H9 (cell line): ENCODE results near the gene FOXO6. TPM values are rescaled to one million over a fixed set of nuclear protein-coding genes. Genes with fewer than 3 reads are reported as not detected.

Experiments
- DNase-seq: peaks from one replicate; pipeline ENCODE4 v3.0.0-alpha.2; 2017
- H2AFZ ChIP-seq: one replicate; pipeline ENCODE4 v1.6.1; 2013; ENCODE audit warnings: mild to moderate bottlenecking, low read length, control low read depth, moderate library complexity
- H2AK5ac ChIP-seq: 2 replicates; pipeline ENCODE4 v1.6.1; 2013; ENCODE audit warnings: low read length, control low read depth, mixed read lengths; ENCODE audit not compliant: insufficient read length
- H2BK120ac ChIP-seq: one replicate; pipeline ENCODE4 v1.6.1; 2013; ENCODE audit warnings: low read depth, mild to moderate bottlenecking, low read length, control low read depth, inconsistent platforms; ENCODE audit not compliant: poor library complexity, severe bottlenecking
- H2BK12ac ChIP-seq: 2 replicates; pipeline ENCODE4 v1.6.1; 2013; ENCODE audit warnings: low read length, control low read depth, mixed read lengths, low read depth; ENCODE audit not compliant: insufficient read length
- H2BK15ac ChIP-seq: 2 replicates; pipeline ENCODE4 v1.6.1; 2013; ENCODE audit warnings: low read depth, low read length, control low read depth
- H2BK20ac ChIP-seq: one replicate; pipeline ENCODE4 v1.6.1; 2013; ENCODE audit warnings: low read depth, mild to moderate bottlenecking, low read length, control low read depth, inconsistent platforms; ENCODE audit not compliant: poor library complexity, severe bottlenecking
- H2BK5ac ChIP-seq: 2 replicates; pipeline ENCODE4 v1.6.1; 2013; ENCODE audit warnings: low read length, control low read depth, mixed read lengths; ENCODE audit not compliant: insufficient read length
- H3K14ac ChIP-seq: 2 replicates; pipeline ENCODE4 v1.6.1; 2013; ENCODE audit warnings: low read length, control low read depth; ENCODE audit not compliant: insufficient read depth
- H3K18ac ChIP-seq: 2 replicates; pipeline ENCODE4 v1.6.1; 2013; ENCODE audit warnings: low read depth, mild to moderate bottlenecking, mixed read lengths, low read length, control low read depth; ENCODE audit not compliant: insufficient read length
- H3K23ac ChIP-seq: 2 replicates; pipeline ENCODE4 v1.6.1; 2013; ENCODE audit warnings: low read length, control low read depth, mixed read lengths, low read depth; ENCODE audit not compliant: insufficient read length
- H3K23me2 ChIP-seq: 2 replicates; pipeline ENCODE4 v1.6.1; 2013; ENCODE audit warnings: low read depth, mild to moderate bottlenecking, mixed read lengths, low read length, control low read depth; ENCODE audit not compliant: insufficient read length, poor library complexity, severe bottlenecking
- H3K27ac ChIP-seq: 2 replicates; pipeline ENCODE4 v1.5.1; 2013; ENCODE audit warnings: low read length, control low read depth, mixed read lengths, low read depth; ENCODE audit not compliant: insufficient read length
- H3K27me3 ChIP-seq: 2 replicates; pipeline ENCODE4 v1.6.1; 2013; ENCODE audit warnings: low read length, control low read depth, inconsistent platforms; ENCODE audit not compliant: insufficient read depth
- H3K4ac ChIP-seq: 2 replicates; pipeline ENCODE4 v1.6.1; 2013; ENCODE audit warnings: low read depth, mild to moderate bottlenecking, control low read depth, inconsistent platforms, low read length, moderate library complexity
- H3K4me1 ChIP-seq: 2 replicates; pipeline ENCODE4 v1.6.1; 2013; ENCODE audit warnings: low read length, control low read depth, inconsistent platforms; ENCODE audit not compliant: insufficient read depth
- H3K4me2 ChIP-seq: 2 replicates; pipeline ENCODE4 v1.6.1; 2013; ENCODE audit warnings: low read length, control low read depth, mixed read lengths; ENCODE audit not compliant: insufficient read length, insufficient read depth
- H3K56ac ChIP-seq: 2 replicates; pipeline ENCODE4 v1.6.1; 2013; ENCODE audit warnings: low read depth, mild to moderate bottlenecking, mixed read lengths, low read length, control low read depth; ENCODE audit not compliant: insufficient read length
- H3K79me1 ChIP-seq: 2 replicates; pipeline ENCODE4 v1.6.1; 2013; ENCODE audit warnings: low read depth, mild to moderate bottlenecking, moderate library complexity, low read length, control low read depth, inconsistent platforms; ENCODE audit not compliant: insufficient read depth, poor library complexity, severe bottlenecking
- H3K79me2 ChIP-seq: 2 replicates; pipeline ENCODE4 v1.6.1; 2013; ENCODE audit warnings: low read length, control low read depth, inconsistent platforms; ENCODE audit not compliant: insufficient read depth
- H3K9ac ChIP-seq: 2 replicates; pipeline ENCODE4 v1.6.1; 2013; ENCODE audit warnings: low read length, control low read depth, mixed read lengths; ENCODE audit not compliant: insufficient read length; ENCODE audit errors: extremely low read depth
- H3K9me3 ChIP-seq: one replicate; pipeline ENCODE4 v1.6.1; 2013; ENCODE audit warnings: low read depth, low read length, inconsistent platforms; ENCODE audit not compliant: control insufficient read depth
- H3T11ph ChIP-seq: one replicate; pipeline ENCODE4 v1.6.1; 2013; ENCODE audit warnings: mild to moderate bottlenecking, low read length, control low read depth, inconsistent platforms
- H4K20me1 ChIP-seq: one replicate; pipeline ENCODE4 v1.6.1; 2013; ENCODE audit not compliant: control insufficient read depth, insufficient read length, insufficient read depth
- H4K5ac ChIP-seq: 2 replicates; pipeline ENCODE4 v1.6.1; 2013; ENCODE audit warnings: low read depth, mild to moderate bottlenecking, mixed read lengths, low read length, control low read depth; ENCODE audit not compliant: insufficient read length
- H4K8ac ChIP-seq: replicated peaks from 2 replicates; pipeline ENCODE4 v1.6.1; 2013; ENCODE audit warnings: low read length, control low read depth, mixed read lengths, low read depth; ENCODE audit not compliant: insufficient read length
- H4K91ac ChIP-seq: 2 replicates; pipeline ENCODE4 v1.6.1; 2013; ENCODE audit warnings: low read depth, mild to moderate bottlenecking, moderate library complexity, mixed read lengths, low read length, control low read depth; ENCODE audit not compliant: insufficient read length
- H3K27ac Mint-ChIP-seq, 3 experiments: 2 replicates in 2 of 3; 3 replicates in 1 of 3; pipeline ENCODE4 v1.8.0; 2020 to 2021; ENCODE audit warnings: mixed read lengths in 3 of 3, mild to moderate bottlenecking in 1 of 3, moderate library complexity in 1 of 3
- H3K27me3 Mint-ChIP-seq: 2 replicates; pipeline ENCODE4 v1.8.0; 2021; ENCODE audit warnings: low read depth, mild to moderate bottlenecking, moderate library complexity, mixed read lengths
- H3K36me3 Mint-ChIP-seq, 3 experiments: 2 replicates in 2 of 3; 3 replicates in 1 of 3; pipeline ENCODE4 v1.8.0; 2020 to 2021; ENCODE audit warnings: low read depth in 3 of 3, mixed read lengths in 3 of 3; ENCODE audit not compliant: insufficient read depth in 1 of 3
- H3K4me1 Mint-ChIP-seq, 2 experiments: 2 replicates each; pipeline ENCODE4 v1.8.0; 2020; ENCODE audit warnings: mixed read lengths in 2 of 2
- H3K4me3 Mint-ChIP-seq, 2 experiments: 2 replicates in 1 of 2; 3 replicates in 1 of 2; pipeline ENCODE4 v1.8.0; 2020 to 2021; ENCODE audit warnings: mild to moderate bottlenecking in 2 of 2, mixed read lengths in 2 of 2, moderate library complexity in 1 of 2
- H3K9me3 Mint-ChIP-seq, 2 experiments: 2 replicates in 1 of 2; 3 replicates in 1 of 2; pipeline ENCODE4 v1.8.0; 2020; ENCODE audit warnings: mild to moderate bottlenecking in 2 of 2, mixed read lengths in 2 of 2, moderate library complexity in 1 of 2
- CTCF ChIP-seq: fragments of 200-600 bp; sonication (generic); conservative IDR thresholded peaks from 3 replicates; pipeline ENCODE4 v1.8.0; 2021; ENCODE audit warnings: antibody characterized with exemption, mild to moderate bottlenecking
- WGBS: extraction: QIAGEN DNeasy Blood & Tissue Kit; methylation state at CpG from one replicate; pipeline ENCODE4 v1.1.7; 2013; ENCODE audit warnings: missing lambda C conversion rate, low lambda C conversion rate, mixed read lengths; ENCODE audit not compliant: insufficient read length; ENCODE audit errors: extremely low coverage; 5-methylcytosine and 5-hydroxymethylcytosine counted together
- total RNA-seq: library from RNA; stranded (reverse); gene quantifications from 2 replicates; pipeline ENCODE4 v1.2.1, GENCODE V29; 2021

The FOXO6 gene
- total RNA-seq, 1 experiment from 2014 or later = 0.83 TPM

GRCh38 chr1:41362749-41363590 is 1.7 kb downstream of the FOXO6 start:
- Histone ChIP-seq H3K79me2 (no peaks in the 10 kb centered on the region), H3K56ac (no peak overlapping the region), H3K9me3 (no peaks in the 10 kb centered on the region), H2BK12ac (no peak overlapping the region), H4K8ac (no peak overlapping the region), H3K4me2 (peak overlapping the region; percentile 52), H2AFZ (no peak overlapping the region), H4K91ac (no peak overlapping the region), H2AK5ac (no peak overlapping the region), H3K14ac (no peak overlapping the region), H2BK15ac (no peak overlapping the region), H3K27ac (no peak overlapping the region), H3K18ac (no peak overlapping the region), H3K27me3 (peaks cover 19% of the 10 kb centered on the region), H3K23ac (no peak overlapping the region), H3T11ph (no peak overlapping the region), H4K20me1 (no peaks in the 10 kb centered on the region), H3K79me1 (no peaks in the 10 kb centered on the region), H3K4ac (no peak overlapping the region), H3K9ac (no peak overlapping the region), H3K4me1 (no peaks in the 10 kb centered on the region; the same call in 1 of the 2 replicates), H2BK5ac (no peak overlapping the region), H2BK120ac (no peak overlapping the region), H3K23me2 (peaks cover 14% of the 10 kb centered on the region), H2BK20ac (no peak overlapping the region), H4K5ac (no peak overlapping the region)
- Mint-ChIP-seq H3K9me3 (no peaks in the 10 kb centered on the region; a peak in 1 of 5 replicates), H3K27me3 (peaks cover 79% of the 10 kb centered on the region), H3K36me3 (no peaks in the 10 kb centered on the region), H3K4me3 (peak overlapping the region; percentile 39 to 78), H3K27ac (no peak overlapping the region), H3K4me1 (peaks cover 35 to 60% of the 10 kb centered on the region in 2 experiments)
- TF ChIP-seq CTCF = no peak
- no peak for DNase-seq
- no CpG with 5 or more reads among the region's 8 CpGs for WGBS
